ENCODE measurements around the gene COPS9. TPM values are rescaled to one million over a fixed set of nuclear protein-coding genes. Genes with fewer than 3 reads are reported as not detected.

COPS9 gene
- total RNA-seq, 1 donor from 2014 or later, result 88.1 TPM

- DNase-seq (ENCODE audit: low spot score), result no peak
Measured at GRCh38 chr2:240147911-240148587, 11.9 kb upstream of the COPS9 start.

GRCh38 chr2:240147382-240147781 lies 11.3 kb upstream of the COPS9 start:
- DNase-seq (ENCODE audit: low spot score), result no peak

- DNase-seq (ENCODE audit: low spot score), result no peak
Measured at GRCh38 chr2:240146627-240147278, 10.6 kb upstream of the COPS9 start.

- DNase-seq (ENCODE audit: low spot score), result no peak
Measured at GRCh38 chr2:240146141-240146561, 10.0 kb upstream of the COPS9 start.

GRCh38 chr2:240145461-240145860 lies 9.4 kb upstream of the COPS9 start:
- DNase-seq (ENCODE audit: low spot score), result no peak

GRCh38 chr2:240144649-240145261 lies 8.7 kb upstream of the COPS9 start:
- DNase-seq (ENCODE audit: low spot score), result no peak

GRCh38 chr2:240143801-240144648 lies 7.9 kb upstream of the COPS9 start:
- DNase-seq (ENCODE audit: low spot score), result peak; percentile 78

- no peak for DNase-seq (ENCODE audit: low spot score)
Measured at GRCh38 chr2:240143276-240143675, 7.2 kb upstream of the COPS9 start.

- DNase-seq (ENCODE audit: low spot score), result no peak
Measured at GRCh38 chr2:240142859-240143258, 6.8 kb upstream of the COPS9 start.

- no peak for DNase-seq (ENCODE audit: low spot score)
Measured at GRCh38 chr2:240142256-240142775, 6.2 kb upstream of the COPS9 start.

- no peak for DNase-seq (ENCODE audit: low spot score)
Measured at GRCh38 chr2:240141736-240142135, 5.6 kb upstream of the COPS9 start.

GRCh38 chr2:240140920-240141319 lies 4.8 kb upstream of the COPS9 start:
- no peak for DNase-seq (ENCODE audit: low spot score)

GRCh38 chr2:240140511-240140910 lies 4.4 kb upstream of the COPS9 start, which contains the start of gene OTOS:
TSS of gene OTOS (minus strand) at chr2:240140658. CDS start at chr2:240140326, 332 bp downstream.
- DNase-seq (ENCODE audit: low spot score), result no peak

GRCh38 chr2:240139666-240140393 lies 3.7 kb upstream of the COPS9 start:
- no peak for DNase-seq (ENCODE audit: low spot score)

GRCh38 chr2:240139011-240139441 lies 2.9 kb upstream of the COPS9 start:
- DNase-seq (ENCODE audit: low spot score), result no peak

GRCh38 chr2:240138254-240138984 lies 2.3 kb upstream of the COPS9 start:
- DNase-seq (ENCODE audit: low spot score), result no peak

GRCh38 chr2:240137596-240138253 lies 1.6 kb upstream of the COPS9 start:
- DNase-seq (ENCODE audit: low spot score), result no peak

GRCh38 chr2:240136671-240137292 lies 677 bp upstream of the COPS9 start:
- DNase-seq (ENCODE audit: low spot score), result no peak

- DNase-seq (ENCODE audit: low spot score), result no peak
Measured at GRCh38 chr2:240135706-240136012, 446 bp downstream of the COPS9 start.

Measured in ureter (tissue), 1 donor.